OCI-LY7 (cell line): ENCODE measurements around the gene FAM204A. TPM values are rescaled to one million over a fixed set of nuclear protein-coding genes. Genes with fewer than 3 reads are reported as not detected.
A peak's percentile ranks its signal among the peaks of the same experiment; 100 is the strongest.

Source experiments
- BruUV-seq: library from RNA; stranded (reverse); fragments of 400-500 nt; replicated peaks from 2 replicates; lab custom pipeline; 2021; lab: Mats Ljungman, UMichigan
- CTCF ChIA-PET: fragments of 300-600 bp; sonication (Branson Sonifier 250); formaldehyde crosslinking; loops from one replicate; lab custom pipeline; 2022; ENCODE audit warnings: antibody characterized with exemption; ENCODE audit not compliant: unreplicated experiment; lab: Charles Lee
- POLR2A ChIA-PET: fragments of 300-600 bp; sonication (Branson Sonifier 250); formaldehyde crosslinking; loops from one replicate; lab custom pipeline; 2022; ENCODE audit warnings: antibody characterized with exemption; lab: Charles Lee
- DNase-seq: peaks from one replicate; pipeline ENCODE4 v3.0.0-alpha.2; 2015; ENCODE audit warnings: low spot score
- H2AFZ ChIP-seq: fragments of 200-600 bp; sonication (generic), shearing (Covaris generic); 2 replicates; pipeline ENCODE4 v1.6.1; 2014; ENCODE audit warnings: mild to moderate bottlenecking, antibody characterized with exemption, low read length, moderate library complexity
- H3K27ac ChIP-seq: fragments of 200-600 bp; sonication (generic); 2 replicates; pipeline ENCODE4 v1.5.1; 2014; ENCODE audit warnings: mixed run types, low read depth, mild to moderate bottlenecking, moderate library complexity, low read length, inconsistent platforms; ENCODE audit not compliant: poor library complexity, severe bottlenecking
- H3K36me3 ChIP-seq: fragments of 200-600 bp; sonication (generic); 2 replicates; pipeline ENCODE4 v1.6.1; 2014; ENCODE audit warnings: mild to moderate bottlenecking, antibody characterized with exemption, low read length, moderate library complexity, mixed read lengths; ENCODE audit not compliant: insufficient read depth
- H3K4me1 ChIP-seq: fragments of 200-600 bp; sonication (generic); 2 replicates; pipeline ENCODE4 v1.5.1; 2014; ENCODE audit warnings: mild to moderate bottlenecking, low read length; ENCODE audit not compliant: insufficient read depth, poor library complexity, severe bottlenecking
- H3K4me2 ChIP-seq: fragments of 200-600 bp; sonication (generic); 2 replicates; pipeline ENCODE4 v1.6.1; 2014; ENCODE audit warnings: mild to moderate bottlenecking, low read length
- H3K4me3 ChIP-seq: fragments of 200-600 bp; sonication (generic); 2 replicates; pipeline ENCODE4 v1.5.1; 2014; ENCODE audit warnings: mild to moderate bottlenecking, low read depth, low read length; ENCODE audit not compliant: poor library complexity, severe bottlenecking
- H3K79me2 ChIP-seq: fragments of 200-600 bp; sonication (generic); 2 replicates; pipeline ENCODE4 v1.6.1; 2016; ENCODE audit warnings: low read depth, mild to moderate bottlenecking, low read length, moderate library complexity, mixed read lengths; ENCODE audit not compliant: insufficient read depth
- H3K9me2 ChIP-seq: fragments of 200-600 bp; sonication (generic); 2 replicates; pipeline ENCODE4 v1.6.1; 2016; ENCODE audit warnings: mild to moderate bottlenecking, low read length, mixed read lengths; ENCODE audit not compliant: insufficient read depth
- H3K9me3 ChIP-seq: fragments of 200-600 bp; sonication (generic); 2 replicates; pipeline ENCODE4 v1.6.1; 2014; ENCODE audit warnings: mild to moderate bottlenecking, mixed run types, low read length, mixed read lengths
- H4K20me1 ChIP-seq: fragments of 200-600 bp; sonication (generic); 2 replicates; pipeline ENCODE4 v1.6.1; 2014; ENCODE audit warnings: mild to moderate bottlenecking, antibody characterized with exemption, low read length, moderate library complexity, mixed read lengths; ENCODE audit not compliant: insufficient read depth
- CTCF ChIP-seq: fragments of 200-600 bp; sonication (generic); conservative IDR thresholded peaks from 2 replicates; pipeline ENCODE4 v1.5.1; 2014; ENCODE audit warnings: mild to moderate bottlenecking, antibody characterized with exemption, low read length, moderate library complexity, mixed read lengths
- EZH2phosphoT487 ChIP-seq: fragments of 200-600 bp; sonication (generic); IDR thresholded peaks from 2 replicates; pipeline ENCODE4 v1.6.1; 2018; ENCODE audit warnings: low read depth, borderline replicate concordance, mild to moderate bottlenecking, mixed run types, antibody characterized with exemption, low read length, moderate library complexity, mixed read lengths
- intact Hi-C: fragments of 100-400 bp; cut with micrococcal nuclease; formaldehyde crosslinking; loops from one replicate; pipeline ENCODE4 v1.10.0; 2022; ENCODE audit not compliant: unreplicated experiment
- total RNA-seq, 2 experiments: library from RNA; depleted of rRNA in 1 of 2; stranded (reverse); fragments of >200 nt in 1 of 2; shearing (Covaris generic) in 1 of 2; gene quantifications; 2 replicates each; pipeline ENCODE4 v1.2.3, GENCODE V29; 2014 to 2022

FAM204A gene
- total RNA-seq, 2 experiments from 2014 or later: 32.4 to 44.9 TPM

DNA sequence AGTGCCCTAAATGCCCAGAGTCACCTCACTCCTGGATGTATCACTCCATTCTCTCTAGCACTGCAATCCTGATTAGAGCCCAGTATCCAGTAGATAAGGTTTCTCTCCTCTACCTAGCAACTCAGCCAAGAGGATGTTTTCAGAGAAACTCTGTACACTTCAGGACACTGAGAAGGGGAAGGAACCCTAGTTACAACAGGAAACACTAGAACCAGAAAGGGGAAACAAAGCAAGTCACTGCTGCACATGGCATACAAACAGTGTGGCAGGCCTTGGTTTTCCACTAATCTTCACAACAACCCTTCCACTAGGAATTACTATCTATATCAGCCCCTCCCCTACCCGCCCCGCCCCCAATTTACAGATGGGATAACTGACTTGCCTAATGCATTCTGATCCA is 1.6 kb downstream of the FAM204A start:
- H3K36me3 ChIP-seq: peaks cover 13% of the 10 kb centered on the region
- peaks cover 6% of the 10 kb centered on the region; the same call in 1 of the 2 replicates for H4K20me1 ChIP-seq
- DNase-seq: peak; percentile 55
- TF ChIP-seq CTCF (no peak), EZH2phosphoT487 (no peak)
- peak overlapping the region; percentile 84; the same call in 1 of the 2 replicates for H2AFZ ChIP-seq
- no TSS peak for BruUV-seq
- peaks cover 22% of the 10 kb centered on the region for H3K4me1 ChIP-seq
- H3K9me3 ChIP-seq: no peaks in the 10 kb centered on the region
- no peaks in the 10 kb centered on the region for H3K9me2 ChIP-seq
- ChIA-PET CTCF (no interaction called here), POLR2A (no interaction called here)
- intact Hi-C loops: loop anchor here (10.0 kb wide), 1 partner anchor 296 kb away; the partner anchor contains the start of gene RAB11FIP2
- no peak overlapping the region for H3K27ac ChIP-seq
- H3K4me2 ChIP-seq: peak overlapping the region; percentile 92
- H3K79me2 ChIP-seq: peaks cover 26% of the 10 kb centered on the region
- peak overlapping the region; percentile 88 for H3K4me3 ChIP-seq

- Histone ChIP-seq H3K36me3 (peaks cover 26% of the 10 kb centered on the region), H3K9me2 (no peaks in the 10 kb centered on the region)
- CTCF ChIA-PET: no interaction called here
Observed at GRCh38 chr10:118339111-118339510, 3.0 kb downstream of the FAM204A start.

More at GRCh38 chr10:118339111-118339510, 3.0 kb downstream of the FAM204A start:
- POLR2A ChIA-PET: no interaction called here
- TF ChIP-seq EZH2phosphoT487: no peak
- TF ChIP-seq CTCF: no peak
- intact Hi-C loops: no loop called here
- no TSS peak for BruUV-seq
- no peak overlapping the region for H3K4me3 ChIP-seq
- H2AFZ ChIP-seq: no peak overlapping the region
- H3K4me2 ChIP-seq: 0 out of 2 replicates have a peak overlapping the region, but pooled peaks have one; percentile 92
- no peak overlapping the region for H3K27ac ChIP-seq
- peaks cover 6% of the 10 kb centered on the region; the same call in 1 of the 2 replicates for H4K20me1 ChIP-seq
- peaks cover 22% of the 10 kb centered on the region for H3K4me1 ChIP-seq
- H3K79me2 ChIP-seq: peaks cover 26% of the 10 kb centered on the region
- no peaks in the 10 kb centered on the region for H3K9me3 ChIP-seq
- no peak for DNase-seq
